GM19397 (cell line): ENCODE measurements around the gene LRRC70.

Experiments
- ATAC-seq: cut with Tn5 transposase; IDR thresholded peaks from one replicate; pipeline ENCODE4 v1.9.1; 2021; ENCODE audit warnings: mild to moderate bottlenecking, moderate library complexity; ENCODE audit not compliant: unreplicated experiment

LRRC70 gene

GRCh38 chr5:62572918-62573514 lies 5.6 kb upstream of the LRRC70 start:
- ATAC-seq = no peak

GRCh38 chr5:62574599-62574998 lies 4.0 kb upstream of the LRRC70 start:
- ATAC-seq = no peak

GRCh38 chr5:62575066-62575465 lies 3.6 kb upstream of the LRRC70 start:
- no peak for ATAC-seq

- ATAC-seq = no peak
These were observed 3.1 kb upstream of the LRRC70 start for GRCh38 chr5:62575489-62575888.

- no peak for ATAC-seq
These were observed 1.9 kb upstream of the LRRC70 start for GRCh38 chr5:62576570-62577170.

GRCh38 chr5:62577488-62577887 lies 1.1 kb upstream of the LRRC70 start:
- ATAC-seq = no peak

- no peak for ATAC-seq
These were observed 1.1 kb downstream of the LRRC70 start for GRCh38 chr5:62579761-62580160.

GRCh38 chr5:62581836-62582597 lies 3.4 kb downstream of the LRRC70 start:
- ATAC-seq = no peak

- no peak for ATAC-seq
These were observed 5.8 kb downstream of the LRRC70 start for GRCh38 chr5:62584391-62584790.

- no peak for ATAC-seq
These were observed 6.7 kb downstream of the LRRC70 start for GRCh38 chr5:62585306-62585705.

- ATAC-seq = no peak
These were observed 7.1 kb downstream of the LRRC70 start for GRCh38 chr5:62585751-62586150.

- no peak for ATAC-seq
These were observed 9.1 kb downstream of the LRRC70 start for GRCh38 chr5:62587737-62588136.

- no peak for ATAC-seq
These were observed 10.0 kb downstream of the LRRC70 start for GRCh38 chr5:62588668-62589067.

GRCh38 chr5:62589504-62589903 lies 10.9 kb downstream of the LRRC70 start:
- no peak for ATAC-seq

GRCh38 chr5:62590387-62590786 lies 11.8 kb downstream of the LRRC70 start:
- ATAC-seq = no peak

- no peak for ATAC-seq
These were observed 13.9 kb downstream of the LRRC70 start for GRCh38 chr5:62592558-62592957.

GRCh38 chr5:62593331-62593730 lies 14.7 kb downstream of the LRRC70 start:
- ATAC-seq = no peak

- ATAC-seq = no peak
These were observed 15.9 kb downstream of the LRRC70 start for GRCh38 chr5:62594364-62594984.

- ATAC-seq = no peak
These were observed 17.5 kb downstream of the LRRC70 start for GRCh38 chr5:62596096-62596495.

- no peak for ATAC-seq
These were observed 18.1 kb downstream of the LRRC70 start for GRCh38 chr5:62596691-62597090.

GRCh38 chr5:62597314-62597713 lies 18.7 kb downstream of the LRRC70 start:
- ATAC-seq = no peak
